Endothelial cell (in vitro differentiated cells): Measurements from ENCODE around the gene PCED1B. TPM values are rescaled to one million over a fixed set of nuclear protein-coding genes. Genes with fewer than 3 reads are reported as not detected.
"Not testable (repeated sequence)": the region's sequence is repeated elsewhere in the genome, so short reads cannot be mapped to it uniquely, and the experiment has no call there.

Experiments used
- DNase-seq: peaks from one replicate; pipeline ENCODE4 v3.0.0; 2021; ENCODE audit warnings: low spot score
- H3K27ac Mint-ChIP-seq: one replicate; pipeline ENCODE4 v1.8.0; 2021; ENCODE audit warnings: mixed read lengths, inconsistent platforms; ENCODE audit not compliant: unreplicated experiment
- H3K27me3 Mint-ChIP-seq: one replicate; pipeline ENCODE4 v1.8.0; 2021; ENCODE audit warnings: mild to moderate bottlenecking, moderate library complexity, mixed read lengths, inconsistent platforms; ENCODE audit not compliant: unreplicated experiment
- H3K36me3 Mint-ChIP-seq: one replicate; pipeline ENCODE4 v1.8.0; 2021; ENCODE audit warnings: mild to moderate bottlenecking, low read depth, mixed read lengths, inconsistent platforms; ENCODE audit not compliant: unreplicated experiment
- H3K4me1 Mint-ChIP-seq: one replicate; pipeline ENCODE4 v1.8.0; 2021; ENCODE audit warnings: mild to moderate bottlenecking, mixed read lengths, inconsistent platforms; ENCODE audit not compliant: unreplicated experiment
- H3K4me3 Mint-ChIP-seq: one replicate; pipeline ENCODE4 v1.8.0; 2021; ENCODE audit warnings: mild to moderate bottlenecking, mixed read lengths, inconsistent platforms; ENCODE audit not compliant: unreplicated experiment
- H3K9me3 Mint-ChIP-seq: one replicate; pipeline ENCODE4 v1.8.0; 2021; ENCODE audit warnings: mixed read lengths, inconsistent platforms; ENCODE audit not compliant: unreplicated experiment
- CTCF ChIP-seq: fragments of 200-600 bp; sonication (generic); IDR thresholded peaks from one replicate; pipeline ENCODE4 v1.5.0; 2021; ENCODE audit warnings: antibody characterized with exemption; ENCODE audit not compliant: unreplicated experiment
- total RNA-seq: library from RNA; stranded (reverse); fragmentation: NEBNext Ultra II Directional; extraction: Animal tissue kit (Norgen Biotek cat#: 25700); gene quantifications from one replicate; pipeline ENCODE4 v1.2.1, GENCODE V29; 2021; ENCODE audit not compliant: unreplicated experiment

PCED1B gene
- total RNA-seq, 1 donor from 2014 or later: 9.7 TPM

GRCh38 chr12:47039756-47040155, 39.7 kb upstream of the PCED1B start:
- TF ChIP-seq CTCF: no peak
- no peaks in the 10 kb centered on the region for H3K9me3 Mint-ChIP-seq
- no peak overlapping the region for H3K4me3 Mint-ChIP-seq
- H3K4me1 Mint-ChIP-seq: no peaks in the 10 kb centered on the region
- no peak for DNase-seq
- no peak overlapping the region for H3K27ac Mint-ChIP-seq
- H3K27me3 Mint-ChIP-seq: no peaks in the 10 kb centered on the region
- no peaks in the 10 kb centered on the region for H3K36me3 Mint-ChIP-seq

- DNase-seq: no peak
- Mint-ChIP-seq H3K4me1 (no peaks in the 10 kb centered on the region), H3K27ac (no peak overlapping the region), H3K4me3 (no peak overlapping the region), H3K36me3 (no peaks in the 10 kb centered on the region), H3K9me3 (no peaks in the 10 kb centered on the region), H3K27me3 (no peaks in the 10 kb centered on the region)
- TF ChIP-seq CTCF: no peak
These were observed 38.1 kb upstream of the PCED1B start for GRCh38 chr12:47041327-47041726.

- TF ChIP-seq CTCF: no peak
- Mint-ChIP-seq H3K27ac (no peak overlapping the region), H3K27me3 (no peaks in the 10 kb centered on the region), H3K4me1 (no peaks in the 10 kb centered on the region), H3K36me3 (peaks cover 16% of the 10 kb centered on the region), H3K9me3 (no peaks in the 10 kb centered on the region), H3K4me3 (no peak overlapping the region)
- DNase-seq: no peak
These were observed 30.9 kb upstream of the PCED1B start for GRCh38 chr12:47048541-47048940.

GRCh38 chr12:47051291-47051690, 28.1 kb upstream of the PCED1B start:
- not testable (repeated sequence) for H3K4me3 Mint-ChIP-seq, H3K27me3 Mint-ChIP-seq, H3K4me1 Mint-ChIP-seq, H3K9me3 Mint-ChIP-seq, H3K27ac Mint-ChIP-seq, DNase-seq
- peaks cover 21% of the 10 kb centered on the region for H3K36me3 Mint-ChIP-seq

- H3K9me3 Mint-ChIP-seq: peaks cover 6% of the 10 kb centered on the region
- DNase-seq: no peak
- H3K27me3 Mint-ChIP-seq: peaks cover 5% of the 10 kb centered on the region
- H3K4me3 Mint-ChIP-seq: no peak overlapping the region
- TF ChIP-seq CTCF: no peak
- H3K4me1 Mint-ChIP-seq: no peaks in the 10 kb centered on the region
- peaks cover 27% of the 10 kb centered on the region for H3K36me3 Mint-ChIP-seq
- no peak overlapping the region for H3K27ac Mint-ChIP-seq
These were observed 27.1 kb upstream of the PCED1B start for GRCh38 chr12:47052274-47052673.

- DNase-seq: no peak
- H3K4me1 Mint-ChIP-seq: no peaks in the 10 kb centered on the region
- H3K27me3 Mint-ChIP-seq: peaks cover 5% of the 10 kb centered on the region
- H3K27ac Mint-ChIP-seq: no peak overlapping the region
- peaks cover 31% of the 10 kb centered on the region for H3K36me3 Mint-ChIP-seq
- H3K9me3 Mint-ChIP-seq: peaks cover 6% of the 10 kb centered on the region
- H3K4me3 Mint-ChIP-seq: no peak overlapping the region
- no peak for TF ChIP-seq CTCF
These were observed 25.5 kb upstream of the PCED1B start for GRCh38 chr12:47053961-47054360.
